HT-29 (cell line): ENCODE data around the gene IFIT2. TPM values are rescaled to one million over a fixed set of nuclear protein-coding genes. Genes with fewer than 3 reads are reported as not detected.
"Not testable (repeated sequence)": the region's sequence is repeated elsewhere in the genome, so short reads cannot be mapped to it uniquely, and the experiment has no call there.

Source experiments
- DNase-seq: peaks from one replicate; pipeline ENCODE4 v3.0.0-alpha.2; 2015; ENCODE audit warnings: low spot score
- total RNA-seq: library from RNA; depleted of rRNA; stranded (reverse); fragments of >200 nt; shearing (Covaris generic); gene quantifications from 2 replicates; pipeline ENCODE4 v1.2.3, GENCODE V29; 2014

Gene IFIT2
- total RNA-seq, 1 experiment from 2014 or later, result 4.0 TPM

- DNase-seq, result no peak
These were observed 39.8 kb downstream of the IFIT2 start for GRCh38 chr10:89341649-89342048.

- no peak for DNase-seq
These were observed 40.5 kb downstream of the IFIT2 start for GRCh38 chr10:89342206-89342958.

DNA sequence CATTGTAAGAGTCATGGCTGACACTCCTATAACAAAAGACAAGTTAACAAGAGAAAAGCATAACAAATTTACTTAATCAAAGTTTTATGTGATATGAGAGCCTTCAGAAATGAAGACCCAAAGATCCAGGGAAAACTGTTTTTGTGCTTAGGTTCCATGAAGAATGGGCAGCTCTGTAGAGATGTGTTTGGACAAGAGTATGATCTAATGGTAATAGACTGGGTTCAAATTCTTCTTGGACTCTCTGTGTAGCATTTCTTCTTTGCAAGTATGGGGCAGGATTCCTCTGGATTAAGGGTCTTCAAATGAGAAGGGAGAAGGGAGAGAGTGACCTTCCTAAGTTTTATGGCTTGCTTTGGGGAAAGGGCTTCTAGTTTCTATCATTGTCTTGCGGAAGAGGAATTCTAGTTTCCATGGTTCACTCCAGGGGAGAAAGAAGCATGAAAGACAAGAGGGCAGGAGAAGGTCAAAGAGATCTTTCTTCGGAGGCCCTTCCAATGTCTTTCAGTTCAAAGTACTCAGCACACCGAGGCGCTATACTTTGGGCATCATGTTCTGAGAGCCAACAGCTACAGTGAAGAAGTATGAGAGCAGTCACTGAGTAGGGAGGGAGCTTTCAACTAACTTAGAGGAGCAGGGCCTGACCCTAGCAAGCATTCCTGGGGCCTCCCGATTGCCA, 41.4 kb downstream of the IFIT2 start:
- DNase-seq, result no peak

DNA sequence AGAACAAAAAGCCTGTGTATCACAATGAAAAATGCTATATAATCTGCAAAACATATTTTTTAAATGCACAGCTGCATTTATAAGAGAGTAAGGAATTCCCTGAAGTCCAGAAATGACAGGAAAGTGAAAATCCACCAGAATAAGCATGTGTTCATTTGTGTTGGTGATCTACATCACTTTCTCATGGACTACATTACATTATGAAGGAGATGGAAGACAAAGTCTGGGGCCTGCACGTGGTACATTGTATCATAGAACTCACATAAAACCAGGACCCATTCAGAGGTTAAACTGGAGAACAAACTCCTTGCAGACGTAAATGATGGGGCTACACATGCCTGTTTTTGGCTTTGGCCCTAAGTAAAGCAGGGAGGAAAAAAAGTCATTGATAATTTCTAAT, 42.3 kb downstream of the IFIT2 start:
- no peak for DNase-seq

- no peak for DNase-seq
These were observed 43.6 kb downstream of the IFIT2 start for GRCh38 chr10:89345367-89346000.

GRCh38 chr10:89346405-89347254, 44.8 kb downstream of the IFIT2 start:
- DNase-seq, result peak; percentile 83

GRCh38 chr10:89347701-89348457, 46.0 kb downstream of the IFIT2 start:
- no peak for DNase-seq

- DNase-seq, result no peak
These were observed 46.6 kb downstream of the IFIT2 start for GRCh38 chr10:89348481-89348880.

GRCh38 chr10:89348975-89349374, 47.1 kb downstream of the IFIT2 start:
- no peak for DNase-seq

GRCh38 chr10:89350631-89351315, 48.9 kb downstream of the IFIT2 start:
- not testable (repeated sequence) for DNase-seq

GRCh38 chr10:89351412-89351779, 49.5 kb downstream of the IFIT2 start:
- peak; percentile 50 for DNase-seq

DNA sequence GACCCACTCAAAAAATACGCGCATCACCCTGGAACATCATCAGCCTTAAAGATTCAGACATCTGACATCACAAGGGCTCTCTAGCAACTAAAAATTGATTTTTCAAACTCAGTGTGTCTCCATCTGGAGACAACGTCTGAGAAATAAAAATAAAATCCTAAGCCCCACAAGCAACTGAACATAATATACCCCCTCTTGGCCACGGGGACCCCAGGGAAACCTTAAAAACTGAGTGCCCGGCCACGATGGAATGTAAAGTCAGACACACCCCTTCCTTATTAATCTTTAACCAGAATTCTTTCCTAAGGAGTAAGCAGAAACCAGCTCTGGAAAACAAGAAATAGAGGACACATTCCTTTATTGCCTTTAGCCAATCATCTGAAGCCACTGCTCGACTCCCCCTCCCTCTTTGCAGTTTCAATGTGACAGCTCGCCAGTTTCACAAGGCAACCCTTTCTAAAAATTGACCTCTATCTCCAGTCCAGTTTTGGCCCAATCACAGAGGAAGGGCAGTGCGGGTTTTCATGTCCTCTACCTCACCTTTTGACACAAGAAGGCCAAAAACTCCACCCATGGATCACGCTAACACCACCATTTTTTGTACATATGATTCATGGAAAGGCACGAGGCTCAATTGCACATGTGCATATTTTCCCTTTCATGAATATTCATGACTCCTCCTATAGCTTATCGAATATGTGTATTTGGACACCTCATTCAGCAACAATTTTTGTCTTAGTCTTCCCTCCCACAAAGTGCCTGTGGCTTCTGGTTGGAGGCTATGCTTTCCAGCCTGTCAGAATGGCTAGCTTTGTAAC, 50.1 kb downstream of the IFIT2 start:
- peak; percentile 72 for DNase-seq

- DNase-seq, result no peak
These were observed 51.0 kb downstream of the IFIT2 start for GRCh38 chr10:89352802-89353201.

DNA sequence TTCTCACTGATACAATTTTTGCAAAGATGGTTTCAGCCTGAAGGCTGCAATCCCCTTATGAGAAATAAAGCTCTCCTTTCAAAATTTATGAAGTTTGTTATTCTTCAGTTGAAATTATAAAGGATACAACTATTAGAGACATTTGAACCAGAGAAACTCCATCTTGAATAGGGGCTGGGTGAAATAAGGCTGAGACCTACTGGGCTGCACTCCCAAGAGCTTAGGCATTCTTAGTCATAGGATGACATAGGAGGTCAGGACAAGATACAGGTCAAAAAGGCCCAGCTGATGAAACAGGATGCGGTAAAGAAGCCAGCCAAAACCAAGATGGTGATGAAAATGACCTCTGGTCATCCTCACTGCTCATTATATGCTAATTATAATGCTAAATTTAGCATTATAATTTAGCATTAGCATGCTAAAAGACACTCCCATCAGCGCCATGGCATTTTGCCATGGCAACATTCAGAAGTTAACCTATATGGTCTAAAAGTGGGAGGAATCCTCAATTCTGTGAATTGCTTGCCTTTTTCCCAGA, 53.6 kb downstream of the IFIT2 start:
- no peak for DNase-seq

DNA sequence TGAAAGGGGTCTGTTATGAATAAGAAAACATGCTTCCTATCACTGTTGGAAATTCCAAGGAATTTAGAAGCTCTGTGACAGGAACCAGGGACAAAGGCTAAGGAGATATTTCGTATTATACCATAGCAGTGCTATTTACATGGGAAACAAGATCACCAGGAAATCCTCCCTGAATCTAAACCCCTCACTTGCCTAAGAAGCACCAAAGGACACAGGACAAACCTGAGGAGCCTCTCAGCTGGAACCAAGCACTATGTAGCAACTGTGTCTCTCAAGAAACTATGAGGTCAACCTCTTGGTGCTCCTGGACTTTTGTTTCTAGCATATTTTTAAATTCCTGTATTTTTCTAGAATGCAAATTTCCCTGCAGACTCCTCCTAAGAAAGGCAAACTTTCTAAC, 55.2 kb downstream of the IFIT2 start:
- no peak for DNase-seq

- DNase-seq, result no peak
These were observed 56.1 kb downstream of the IFIT2 start for GRCh38 chr10:89357975-89358374.
